H9 (cell line): ENCODE measurements around the gene LPP. TPM values are rescaled to one million over a fixed set of nuclear protein-coding genes. Genes with fewer than 3 reads are reported as not detected.

Source experiments
- DNase-seq: peaks from one replicate; pipeline ENCODE4 v3.0.0-alpha.2; 2017
- H2AFZ ChIP-seq: one replicate; pipeline ENCODE4 v1.6.1; 2013; ENCODE audit warnings: mild to moderate bottlenecking, low read length, control low read depth, moderate library complexity
- H2AK5ac ChIP-seq: 2 replicates; pipeline ENCODE4 v1.6.1; 2013; ENCODE audit warnings: low read length, control low read depth, mixed read lengths; ENCODE audit not compliant: insufficient read length
- H2BK120ac ChIP-seq: one replicate; pipeline ENCODE4 v1.6.1; 2013; ENCODE audit warnings: low read depth, mild to moderate bottlenecking, low read length, control low read depth, inconsistent platforms; ENCODE audit not compliant: poor library complexity, severe bottlenecking
- H2BK12ac ChIP-seq: 2 replicates; pipeline ENCODE4 v1.6.1; 2013; ENCODE audit warnings: low read length, control low read depth, mixed read lengths, low read depth; ENCODE audit not compliant: insufficient read length
- H2BK15ac ChIP-seq: 2 replicates; pipeline ENCODE4 v1.6.1; 2013; ENCODE audit warnings: low read depth, low read length, control low read depth
- H2BK20ac ChIP-seq: one replicate; pipeline ENCODE4 v1.6.1; 2013; ENCODE audit warnings: low read depth, mild to moderate bottlenecking, low read length, control low read depth, inconsistent platforms; ENCODE audit not compliant: poor library complexity, severe bottlenecking
- H2BK5ac ChIP-seq: 2 replicates; pipeline ENCODE4 v1.6.1; 2013; ENCODE audit warnings: low read length, control low read depth, mixed read lengths; ENCODE audit not compliant: insufficient read length
- H3K14ac ChIP-seq: 2 replicates; pipeline ENCODE4 v1.6.1; 2013; ENCODE audit warnings: low read length, control low read depth; ENCODE audit not compliant: insufficient read depth
- H3K18ac ChIP-seq: 2 replicates; pipeline ENCODE4 v1.6.1; 2013; ENCODE audit warnings: low read depth, mild to moderate bottlenecking, mixed read lengths, low read length, control low read depth; ENCODE audit not compliant: insufficient read length
- H3K23ac ChIP-seq: 2 replicates; pipeline ENCODE4 v1.6.1; 2013; ENCODE audit warnings: low read length, control low read depth, mixed read lengths, low read depth; ENCODE audit not compliant: insufficient read length
- H3K23me2 ChIP-seq: 2 replicates; pipeline ENCODE4 v1.6.1; 2013; ENCODE audit warnings: low read depth, mild to moderate bottlenecking, mixed read lengths, low read length, control low read depth; ENCODE audit not compliant: insufficient read length, poor library complexity, severe bottlenecking
- H3K27ac ChIP-seq: 2 replicates; pipeline ENCODE4 v1.5.1; 2013; ENCODE audit warnings: low read length, control low read depth, mixed read lengths, low read depth; ENCODE audit not compliant: insufficient read length
- H3K27me3 ChIP-seq: 2 replicates; pipeline ENCODE4 v1.6.1; 2013; ENCODE audit warnings: low read length, control low read depth, inconsistent platforms; ENCODE audit not compliant: insufficient read depth
- H3K4ac ChIP-seq: 2 replicates; pipeline ENCODE4 v1.6.1; 2013; ENCODE audit warnings: low read depth, mild to moderate bottlenecking, control low read depth, inconsistent platforms, low read length, moderate library complexity
- H3K4me1 ChIP-seq: 2 replicates; pipeline ENCODE4 v1.6.1; 2013; ENCODE audit warnings: low read length, control low read depth, inconsistent platforms; ENCODE audit not compliant: insufficient read depth
- H3K4me2 ChIP-seq: 2 replicates; pipeline ENCODE4 v1.6.1; 2013; ENCODE audit warnings: low read length, control low read depth, mixed read lengths; ENCODE audit not compliant: insufficient read length, insufficient read depth
- H3K56ac ChIP-seq: 2 replicates; pipeline ENCODE4 v1.6.1; 2013; ENCODE audit warnings: low read depth, mild to moderate bottlenecking, mixed read lengths, low read length, control low read depth; ENCODE audit not compliant: insufficient read length
- H3K79me1 ChIP-seq: 2 replicates; pipeline ENCODE4 v1.6.1; 2013; ENCODE audit warnings: low read depth, mild to moderate bottlenecking, moderate library complexity, low read length, control low read depth, inconsistent platforms; ENCODE audit not compliant: insufficient read depth, poor library complexity, severe bottlenecking
- H3K79me2 ChIP-seq: 2 replicates; pipeline ENCODE4 v1.6.1; 2013; ENCODE audit warnings: low read length, control low read depth, inconsistent platforms; ENCODE audit not compliant: insufficient read depth
- H3K9ac ChIP-seq: 2 replicates; pipeline ENCODE4 v1.6.1; 2013; ENCODE audit warnings: low read length, control low read depth, mixed read lengths; ENCODE audit not compliant: insufficient read length; ENCODE audit errors: extremely low read depth
- H3K9me3 ChIP-seq: one replicate; pipeline ENCODE4 v1.6.1; 2013; ENCODE audit warnings: low read depth, low read length, inconsistent platforms; ENCODE audit not compliant: control insufficient read depth
- H3T11ph ChIP-seq: one replicate; pipeline ENCODE4 v1.6.1; 2013; ENCODE audit warnings: mild to moderate bottlenecking, low read length, control low read depth, inconsistent platforms
- H4K20me1 ChIP-seq: one replicate; pipeline ENCODE4 v1.6.1; 2013; ENCODE audit not compliant: control insufficient read depth, insufficient read length, insufficient read depth
- H4K5ac ChIP-seq: 2 replicates; pipeline ENCODE4 v1.6.1; 2013; ENCODE audit warnings: low read depth, mild to moderate bottlenecking, mixed read lengths, low read length, control low read depth; ENCODE audit not compliant: insufficient read length
- H4K8ac ChIP-seq: replicated peaks from 2 replicates; pipeline ENCODE4 v1.6.1; 2013; ENCODE audit warnings: low read length, control low read depth, mixed read lengths, low read depth; ENCODE audit not compliant: insufficient read length
- H4K91ac ChIP-seq: 2 replicates; pipeline ENCODE4 v1.6.1; 2013; ENCODE audit warnings: low read depth, mild to moderate bottlenecking, moderate library complexity, mixed read lengths, low read length, control low read depth; ENCODE audit not compliant: insufficient read length
- H3K27ac Mint-ChIP-seq, 3 experiments: 2 replicates in 2 of 3; 3 replicates in 1 of 3; pipeline ENCODE4 v1.8.0; 2020 to 2021; ENCODE audit warnings: mixed read lengths in 3 of 3, mild to moderate bottlenecking in 1 of 3, moderate library complexity in 1 of 3
- H3K27me3 Mint-ChIP-seq: 2 replicates; pipeline ENCODE4 v1.8.0; 2021; ENCODE audit warnings: low read depth, mild to moderate bottlenecking, moderate library complexity, mixed read lengths
- H3K36me3 Mint-ChIP-seq, 3 experiments: 2 replicates in 2 of 3; 3 replicates in 1 of 3; pipeline ENCODE4 v1.8.0; 2020 to 2021; ENCODE audit warnings: low read depth in 3 of 3, mixed read lengths in 3 of 3; ENCODE audit not compliant: insufficient read depth in 1 of 3
- H3K4me1 Mint-ChIP-seq, 2 experiments: 2 replicates each; pipeline ENCODE4 v1.8.0; 2020; ENCODE audit warnings: mixed read lengths in 2 of 2
- H3K4me3 Mint-ChIP-seq, 2 experiments: 2 replicates in 1 of 2; 3 replicates in 1 of 2; pipeline ENCODE4 v1.8.0; 2020 to 2021; ENCODE audit warnings: mild to moderate bottlenecking in 2 of 2, mixed read lengths in 2 of 2, moderate library complexity in 1 of 2
- H3K9me3 Mint-ChIP-seq, 2 experiments: 2 replicates in 1 of 2; 3 replicates in 1 of 2; pipeline ENCODE4 v1.8.0; 2020; ENCODE audit warnings: mild to moderate bottlenecking in 2 of 2, mixed read lengths in 2 of 2, moderate library complexity in 1 of 2
- WGBS: extraction: QIAGEN DNeasy Blood & Tissue Kit; methylation state at CpG from one replicate; pipeline ENCODE4 v1.1.7; 2013; ENCODE audit warnings: missing lambda C conversion rate, low lambda C conversion rate, mixed read lengths; ENCODE audit not compliant: insufficient read length; ENCODE audit errors: extremely low coverage; 5-methylcytosine and 5-hydroxymethylcytosine counted together
- total RNA-seq: library from RNA; stranded (reverse); gene quantifications from 2 replicates; pipeline ENCODE4 v1.2.1, GENCODE V29; 2021
- TF ChIP-seq, protein P1 (sequence below): fragments of 200-600 bp; sonication (generic); conservative IDR thresholded peaks from 3 replicates; pipeline ENCODE4 v1.8.0; 2021; ENCODE audit warnings: antibody characterized with exemption, mild to moderate bottlenecking

The LPP gene
- total RNA-seq, 1 experiment from 2014 or later, result 64.6 TPM

DNA sequence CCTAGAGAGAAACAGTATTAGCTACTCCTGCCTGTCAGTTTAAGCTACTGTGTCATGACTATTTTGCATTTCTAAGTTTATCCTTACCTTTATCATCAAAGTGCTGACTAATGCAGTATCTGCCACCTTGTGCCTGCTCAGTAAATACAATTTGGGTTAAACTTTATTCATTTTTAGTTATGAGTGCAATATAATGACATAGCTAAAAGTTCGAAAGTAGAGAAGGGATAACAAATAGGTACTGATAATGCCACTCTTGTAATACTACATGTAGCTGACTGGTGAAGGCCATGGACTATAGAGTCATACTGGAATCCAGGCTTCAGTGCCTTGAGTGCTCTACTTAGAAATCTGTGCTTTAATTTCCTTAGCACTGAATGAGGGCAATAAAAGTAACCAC lies 537.0 kb downstream of the LPP start:
- H3K36me3 Mint-ChIP-seq, result no peaks in the 10 kb centered on the region
- Histone ChIP-seq H3K27me3 (no peaks in the 10 kb centered on the region), H3K4ac (no peak overlapping the region), H4K20me1 (no peaks in the 10 kb centered on the region), H3K18ac (no peak overlapping the region), H3K9ac (no peak overlapping the region), H2BK12ac (no peak overlapping the region), H3K9me3 (no peaks in the 10 kb centered on the region), H3K4me1 (peaks cover 3% of the 10 kb centered on the region; the same call in 1 of the 2 replicates), H3K56ac (no peak overlapping the region), H2BK5ac (no peak overlapping the region), H2BK15ac (no peak overlapping the region), H3T11ph (no peak overlapping the region), H3K27ac (no peak overlapping the region), H2AK5ac (no peak overlapping the region), H4K8ac (no peak overlapping the region), H4K5ac (no peak overlapping the region), H2AFZ (no peak overlapping the region), H2BK20ac (no peak overlapping the region), H3K79me2 (no peaks in the 10 kb centered on the region), H3K23me2 (no peaks in the 10 kb centered on the region), H3K79me1 (no peaks in the 10 kb centered on the region), H4K91ac (no peak overlapping the region), H2BK120ac (no peak overlapping the region), H3K23ac (no peak overlapping the region), H3K14ac (no peak overlapping the region), H3K4me2 (no peak overlapping the region)
- H3K9me3 Mint-ChIP-seq, result no peaks in the 10 kb centered on the region
- TF ChIP-seq, protein P1, sequence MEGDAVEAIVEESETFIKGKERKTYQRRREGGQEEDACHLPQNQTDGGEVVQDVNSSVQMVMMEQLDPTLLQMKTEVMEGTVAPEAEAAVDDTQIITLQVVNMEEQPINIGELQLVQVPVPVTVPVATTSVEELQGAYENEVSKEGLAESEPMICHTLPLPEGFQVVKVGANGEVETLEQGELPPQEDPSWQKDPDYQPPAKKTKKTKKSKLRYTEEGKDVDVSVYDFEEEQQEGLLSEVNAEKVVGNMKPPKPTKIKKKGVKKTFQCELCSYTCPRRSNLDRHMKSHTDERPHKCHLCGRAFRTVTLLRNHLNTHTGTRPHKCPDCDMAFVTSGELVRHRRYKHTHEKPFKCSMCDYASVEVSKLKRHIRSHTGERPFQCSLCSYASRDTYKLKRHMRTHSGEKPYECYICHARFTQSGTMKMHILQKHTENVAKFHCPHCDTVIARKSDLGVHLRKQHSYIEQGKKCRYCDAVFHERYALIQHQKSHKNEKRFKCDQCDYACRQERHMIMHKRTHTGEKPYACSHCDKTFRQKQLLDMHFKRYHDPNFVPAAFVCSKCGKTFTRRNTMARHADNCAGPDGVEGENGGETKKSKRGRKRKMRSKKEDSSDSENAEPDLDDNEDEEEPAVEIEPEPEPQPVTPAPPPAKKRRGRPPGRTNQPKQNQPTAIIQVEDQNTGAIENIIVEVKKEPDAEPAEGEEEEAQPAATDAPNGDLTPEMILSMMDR, result no peak
- H3K4me3 Mint-ChIP-seq, result no peak overlapping the region
- H3K27me3 Mint-ChIP-seq, result no peaks in the 10 kb centered on the region
- H3K27ac Mint-ChIP-seq, result no peak overlapping the region
- no CpG with 5 or more reads among the region's 1 CpG for WGBS
- peaks cover 18 to 28% of the 10 kb centered on the region in 2 experiments for H3K4me1 Mint-ChIP-seq
- DNase-seq, result no peak
